DOHH2 (cell line): ENCODE results near the gene EIF5AL1.
"Not testable (repeated sequence)": the region's sequence is repeated elsewhere in the genome, so short reads cannot be mapped to it uniquely, and the experiment has no call there.

Source experiments
- EZH2phosphoT487 ChIP-seq: fragments of 200-600 bp; sonication (generic); IDR thresholded peaks from 2 replicates; pipeline ENCODE4 v1.6.1; 2017; ENCODE audit warnings: borderline replicate concordance, mild to moderate bottlenecking, antibody characterized with exemption, low read length, moderate library complexity, mixed read lengths
- TF ChIP-seq, protein P1 (sequence below): fragments of 200-600 bp; sonication (generic); IDR thresholded peaks from one replicate; pipeline ENCODE4 v1.5.1; 2014; ENCODE audit warnings: antibody characterized with exemption, mild to moderate bottlenecking, low read depth, low read length; ENCODE audit not compliant: poor library complexity, severe bottlenecking

DNA sequence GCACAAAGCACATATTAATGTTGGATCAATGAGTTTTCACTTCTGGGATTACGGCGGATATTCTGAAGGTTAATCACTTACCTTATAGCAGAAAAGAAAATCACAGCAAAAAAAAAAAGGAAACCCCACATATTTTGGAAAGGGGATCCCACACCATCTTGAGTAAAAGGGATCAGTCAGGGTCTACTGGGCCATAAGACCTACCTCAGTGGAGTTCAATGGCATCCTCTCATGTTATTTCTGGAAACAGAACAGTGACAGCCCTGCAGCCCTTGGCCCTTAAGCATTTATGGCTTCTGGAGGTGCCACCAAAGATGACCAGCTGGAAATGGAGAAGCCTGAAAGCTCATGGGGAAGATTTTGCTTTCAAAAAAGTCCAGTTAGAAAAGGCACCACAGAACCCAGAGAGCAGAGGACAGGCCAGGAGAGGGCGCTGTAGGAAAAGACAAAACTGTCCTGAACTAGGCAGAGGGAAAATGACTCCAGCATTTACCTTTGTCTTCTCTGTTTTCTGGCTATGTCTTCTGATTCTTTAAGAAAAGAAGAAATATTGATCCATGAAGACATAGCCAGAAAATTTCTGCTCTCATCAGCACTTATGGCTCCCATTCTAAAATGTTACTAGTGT is 2.9 kb upstream of the EIF5AL1 start:
- TF ChIP-seq, protein P1, sequence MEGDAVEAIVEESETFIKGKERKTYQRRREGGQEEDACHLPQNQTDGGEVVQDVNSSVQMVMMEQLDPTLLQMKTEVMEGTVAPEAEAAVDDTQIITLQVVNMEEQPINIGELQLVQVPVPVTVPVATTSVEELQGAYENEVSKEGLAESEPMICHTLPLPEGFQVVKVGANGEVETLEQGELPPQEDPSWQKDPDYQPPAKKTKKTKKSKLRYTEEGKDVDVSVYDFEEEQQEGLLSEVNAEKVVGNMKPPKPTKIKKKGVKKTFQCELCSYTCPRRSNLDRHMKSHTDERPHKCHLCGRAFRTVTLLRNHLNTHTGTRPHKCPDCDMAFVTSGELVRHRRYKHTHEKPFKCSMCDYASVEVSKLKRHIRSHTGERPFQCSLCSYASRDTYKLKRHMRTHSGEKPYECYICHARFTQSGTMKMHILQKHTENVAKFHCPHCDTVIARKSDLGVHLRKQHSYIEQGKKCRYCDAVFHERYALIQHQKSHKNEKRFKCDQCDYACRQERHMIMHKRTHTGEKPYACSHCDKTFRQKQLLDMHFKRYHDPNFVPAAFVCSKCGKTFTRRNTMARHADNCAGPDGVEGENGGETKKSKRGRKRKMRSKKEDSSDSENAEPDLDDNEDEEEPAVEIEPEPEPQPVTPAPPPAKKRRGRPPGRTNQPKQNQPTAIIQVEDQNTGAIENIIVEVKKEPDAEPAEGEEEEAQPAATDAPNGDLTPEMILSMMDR: not testable (repeated sequence)
- not testable (repeated sequence) for TF ChIP-seq EZH2phosphoT487
